ENCODE measurements around the gene TNFRSF17.
A peak's percentile ranks its signal among the peaks of the same experiment; 100 is the strongest.

Gene TNFRSF17

GRCh38 chr16:11994143-11995119 lies 29.4 kb downstream of the TNFRSF17 start:
- Histone ChIP-seq H3K4me3 (ENCODE audit: low read depth, low read length) (no peak overlapping the region), H3K4me2 (ENCODE audit: low read length) (no peak overlapping the region), H3K9ac (no peak overlapping the region), H2AFZ (no peak overlapping the region), H3K4me1 (peaks cover 26% of the 10 kb centered on the region), H3K79me2 (peaks cover 67% of the 10 kb centered on the region), H3K36me3 (ENCODE audit: control insufficient read depth, insufficient read depth, low read length) (no peaks in the 10 kb centered on the region), H3K27me3 (ENCODE audit: control insufficient read depth, insufficient read depth, low read length) (no peaks in the 10 kb centered on the region), H3K9me3 (ENCODE audit: control insufficient read depth, low read length) (no peaks in the 10 kb centered on the region), H3K27ac (no peak overlapping the region)
- TF ChIP-seq CTCF (IDR thresholded peaks at IDR 0.05): no peak

GRCh38 chr16:11996433-11997330 lies 31.7 kb downstream of the TNFRSF17 start:
- H2AFZ ChIP-seq: no peak overlapping the region
- no peak for TF ChIP-seq CTCF (IDR thresholded peaks at IDR 0.05)
- no peak overlapping the region for H3K9ac ChIP-seq
- peak overlapping the region; percentile 16 for H3K27ac ChIP-seq
- H3K4me2 ChIP-seq (ENCODE audit: low read length): no peak overlapping the region
- no peaks in the 10 kb centered on the region for H3K9me3 ChIP-seq (ENCODE audit: control insufficient read depth, low read length)
- H3K4me3 ChIP-seq (ENCODE audit: low read depth, low read length): no peak overlapping the region
- no peaks in the 10 kb centered on the region for H3K27me3 ChIP-seq (ENCODE audit: control insufficient read depth, insufficient read depth, low read length)
- peaks cover 26% of the 10 kb centered on the region for H3K4me1 ChIP-seq
- no peaks in the 10 kb centered on the region for H3K36me3 ChIP-seq (ENCODE audit: control insufficient read depth, insufficient read depth, low read length)
- peaks cover 59% of the 10 kb centered on the region for H3K79me2 ChIP-seq

- no peak overlapping the region for H3K4me2 ChIP-seq (ENCODE audit: low read length)
- H2AFZ ChIP-seq: no peak overlapping the region
- H3K9ac ChIP-seq: no peak overlapping the region
- H3K4me3 ChIP-seq (ENCODE audit: low read depth, low read length): no peak overlapping the region
- no peaks in the 10 kb centered on the region for H3K36me3 ChIP-seq (ENCODE audit: control insufficient read depth, insufficient read depth, low read length)
- H3K27ac ChIP-seq: no peak overlapping the region
- no peaks in the 10 kb centered on the region for H3K27me3 ChIP-seq (ENCODE audit: control insufficient read depth, insufficient read depth, low read length)
- peaks cover 14% of the 10 kb centered on the region for H3K4me1 ChIP-seq
- peaks cover 38% of the 10 kb centered on the region for H3K79me2 ChIP-seq
- H3K9me3 ChIP-seq (ENCODE audit: control insufficient read depth, low read length): no peaks in the 10 kb centered on the region
- no peak for TF ChIP-seq CTCF (IDR thresholded peaks at IDR 0.05)
These were observed 35.0 kb downstream of the TNFRSF17 start for GRCh38 chr16:12000032-12000431.

GRCh38 chr16:12002447-12003006 lies 37.5 kb downstream of the TNFRSF17 start:
- Histone ChIP-seq H3K9ac (no peak overlapping the region), H3K27ac (no peak overlapping the region), H3K4me1 (peaks cover 2% of the 10 kb centered on the region), H3K36me3 (ENCODE audit: control insufficient read depth, insufficient read depth, low read length) (no peaks in the 10 kb centered on the region), H3K4me2 (ENCODE audit: low read length) (no peak overlapping the region), H3K27me3 (ENCODE audit: control insufficient read depth, insufficient read depth, low read length) (no peaks in the 10 kb centered on the region), H2AFZ (no peak overlapping the region), H3K9me3 (ENCODE audit: control insufficient read depth, low read length) (no peaks in the 10 kb centered on the region), H3K4me3 (ENCODE audit: low read depth, low read length) (no peak overlapping the region), H3K79me2 (peaks cover 28% of the 10 kb centered on the region)
- TF ChIP-seq CTCF (IDR thresholded peaks at IDR 0.05): no peak
